Stimulated activated CD4-positive, alpha-beta T cell treated with anti-CD3 and anti-CD28 coated beads, Interleukin-12 subunit alpha, Interleukin-12 subunit beta, amount 100 ng/mL, for 48 hours (primary cell): ENCODE measurements around the gene GAB2.
"Not testable (repeated sequence)": the region's sequence is repeated elsewhere in the genome, so short reads cannot be mapped to it uniquely, and the experiment has no call there.

Experiments
- DNase-seq, 3 donors: peaks; one replicate each; pipeline ENCODE4 v3.0.0-alpha.2; 2020; ENCODE audit warnings: low read depth in 2 of 3, low spot score in 1 of 3

Gene GAB2

GRCh38 chr11:78314762-78315161 lies 102.9 kb downstream of the GAB2 start:
- no peak for DNase-seq

DNA sequence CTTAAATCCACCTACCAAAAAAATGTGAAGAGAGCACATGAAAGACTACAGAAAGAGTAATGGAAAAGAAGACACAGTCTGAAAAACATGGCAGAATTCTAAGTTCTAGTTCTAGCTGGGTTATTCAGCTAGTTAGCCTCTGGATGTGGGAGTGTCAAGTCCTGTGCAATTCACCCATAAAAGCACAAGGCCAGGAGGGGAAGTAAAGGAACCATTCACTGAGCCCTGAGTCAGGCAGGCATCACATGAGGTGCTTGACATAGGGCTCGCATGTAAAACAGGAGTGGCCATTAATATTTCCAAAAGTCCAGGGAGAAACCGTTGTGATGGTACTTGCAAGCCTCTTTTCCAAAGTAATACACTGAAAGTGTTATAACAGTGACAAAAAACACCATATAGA lies 103.7 kb downstream of the GAB2 start:
- no peak for DNase-seq

GRCh38 chr11:78313181-78313795 lies 104.3 kb downstream of the GAB2 start:
- no peak for DNase-seq

GRCh38 chr11:78312712-78313111 lies 104.9 kb downstream of the GAB2 start:
- DNase-seq: no peak

DNA sequence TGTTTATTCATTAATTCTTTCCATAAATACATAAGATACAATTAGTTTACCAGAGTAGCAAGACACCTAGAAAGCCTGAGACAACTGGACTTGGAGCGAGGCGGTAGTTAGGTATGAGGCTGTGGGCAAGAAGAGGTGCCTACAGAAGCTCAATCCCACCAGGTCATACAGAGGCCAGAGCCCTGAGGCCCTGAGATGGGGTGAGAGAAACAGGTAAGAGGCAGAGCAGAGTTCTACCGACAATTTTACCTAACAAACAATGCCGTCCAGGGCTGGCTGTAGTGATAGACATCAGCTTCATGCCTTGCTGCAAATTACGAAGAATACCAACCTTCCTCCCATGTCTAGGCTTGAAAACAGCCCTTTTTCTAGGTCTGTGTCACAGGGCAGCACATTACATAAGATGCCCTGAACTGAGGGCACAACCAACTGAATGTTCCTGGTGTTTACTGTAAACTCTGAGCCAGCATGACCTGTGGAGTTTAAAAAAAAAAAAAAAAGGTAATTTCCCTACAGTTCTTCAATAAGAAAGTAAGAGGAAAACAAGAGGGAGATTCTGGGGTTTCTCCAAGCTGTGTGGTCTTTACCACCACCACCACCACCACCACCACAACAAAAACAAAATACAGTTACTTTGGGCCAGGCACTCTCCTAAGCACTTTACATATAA lies 105.8 kb downstream of the GAB2 start:
- no peak for DNase-seq

GRCh38 chr11:78310500-78310909 lies 107.1 kb downstream of the GAB2 start:
- no peak for DNase-seq

DNA sequence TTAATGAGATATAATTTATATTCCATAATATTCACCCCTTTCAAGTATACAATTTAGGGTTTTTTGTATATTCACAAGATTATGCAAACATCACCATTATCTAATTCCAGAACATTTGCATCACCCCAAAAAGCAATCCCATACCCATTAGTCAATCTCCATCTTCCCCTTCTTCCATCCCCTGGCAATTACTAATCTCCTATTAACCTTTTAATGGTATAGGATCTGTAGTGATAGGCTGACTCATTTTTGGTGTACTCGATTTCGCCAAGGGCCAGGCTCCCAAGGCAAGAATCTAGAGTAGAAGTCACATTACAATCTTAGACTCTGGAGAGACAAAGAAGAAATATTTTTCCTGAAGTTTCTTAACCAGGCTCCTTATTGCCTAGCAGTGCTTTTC lies 113.4 kb downstream of the GAB2 start:
- no peak for DNase-seq

- DNase-seq: no peak
Measured at GRCh38 chr11:78300108-78300839, 117.3 kb downstream of the GAB2 start.

- no peak for DNase-seq
Measured at GRCh38 chr11:78299000-78299710, 118.5 kb downstream of the GAB2 start.

DNA sequence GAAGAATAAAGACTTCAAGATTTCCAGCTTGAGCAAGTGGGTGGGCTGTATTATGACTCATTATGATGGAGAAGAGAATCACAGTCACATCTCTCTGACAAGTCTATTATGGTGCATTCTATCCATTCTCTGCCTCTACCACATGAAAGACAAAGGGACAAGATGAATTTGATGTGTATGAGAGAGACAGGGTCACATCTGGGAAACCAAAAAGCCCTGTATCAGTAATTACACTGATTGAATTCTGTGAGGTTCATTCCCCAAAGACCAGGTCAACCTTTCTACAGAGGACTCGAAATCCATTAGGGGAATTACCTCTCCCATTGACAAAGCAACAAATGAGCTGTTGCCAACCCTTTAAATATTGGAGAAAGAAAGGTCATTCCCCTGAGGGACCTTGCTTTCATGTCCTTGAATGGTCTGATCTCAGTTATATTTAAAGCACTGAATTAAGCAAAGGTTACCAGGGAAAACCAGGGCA lies 119.3 kb downstream of the GAB2 start:
- no peak for DNase-seq

- DNase-seq: no peak
Measured at GRCh38 chr11:78295991-78296930, 121.4 kb downstream of the GAB2 start.

- DNase-seq: no peak
Measured at GRCh38 chr11:78295347-78295746, 122.3 kb downstream of the GAB2 start.

- DNase-seq: not testable (repeated sequence)
Measured at GRCh38 chr11:78294100-78294499, 123.5 kb downstream of the GAB2 start.

GRCh38 chr11:78293536-78293935 lies 124.1 kb downstream of the GAB2 start:
- no peak for DNase-seq

DNA sequence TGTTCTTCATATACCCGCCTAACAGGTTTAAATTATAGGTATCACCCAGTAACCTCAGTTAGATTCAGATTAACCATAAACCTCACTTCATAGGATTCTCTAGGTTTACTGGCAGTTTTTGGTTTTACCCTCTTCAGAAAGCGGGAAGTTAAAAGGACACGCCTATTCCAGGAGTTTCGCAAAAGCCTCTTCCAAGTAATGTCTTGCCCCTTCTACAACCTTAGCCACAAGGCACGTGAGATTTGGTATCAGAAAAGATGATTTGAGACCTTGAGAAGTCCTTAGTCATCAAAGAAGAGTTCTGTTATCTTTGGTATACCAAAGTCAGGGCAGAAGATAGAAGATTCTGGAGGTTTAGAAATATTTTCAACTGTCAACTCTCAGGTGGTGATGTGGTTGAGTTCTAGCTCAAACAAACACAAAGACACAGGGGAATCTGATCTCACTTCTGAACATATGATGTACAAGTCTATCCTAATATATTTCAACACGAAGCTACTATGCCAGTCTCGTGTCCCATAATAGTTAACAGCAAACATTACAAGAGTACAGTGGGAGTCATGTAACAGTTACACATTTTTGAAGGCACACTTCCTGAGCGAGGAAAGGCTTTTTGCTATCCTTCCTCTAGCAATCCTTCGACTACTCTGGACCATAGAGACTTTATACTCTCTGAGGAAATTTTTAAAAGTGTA lies 125.4 kb downstream of the GAB2 start:
- no peak for DNase-seq

DNA sequence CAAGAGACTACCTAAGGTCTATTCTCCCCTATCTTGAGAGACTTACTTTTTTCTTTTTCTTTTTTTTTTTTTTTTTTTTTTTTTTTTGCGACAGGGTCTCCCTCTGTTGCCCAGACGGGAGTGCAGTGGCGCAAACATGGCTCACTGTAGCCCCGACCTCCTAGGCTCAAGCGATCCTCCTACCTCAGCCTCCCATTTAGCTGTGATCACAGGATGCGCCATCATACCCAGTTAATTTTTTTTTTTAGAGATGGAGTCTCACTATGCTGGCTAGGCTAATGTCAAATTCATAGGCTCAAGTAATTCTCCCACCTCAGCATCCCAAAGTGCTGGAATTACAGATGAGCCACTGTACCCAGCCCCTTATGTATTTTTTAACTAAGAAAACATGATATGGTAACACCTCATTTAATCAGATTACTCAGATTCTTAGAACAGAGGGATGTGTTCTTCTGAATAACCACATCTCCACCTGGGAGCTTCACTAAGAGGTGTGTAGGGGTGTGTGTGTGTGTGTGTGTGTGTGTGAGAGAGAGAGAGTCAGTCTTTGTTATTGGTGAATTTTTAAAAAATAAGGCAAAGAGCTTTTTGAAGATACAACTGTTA lies 126.0 kb downstream of the GAB2 start:
- no peak for DNase-seq

- no peak for DNase-seq
Measured at GRCh38 chr11:78290293-78291176, 127.1 kb downstream of the GAB2 start.

DNA sequence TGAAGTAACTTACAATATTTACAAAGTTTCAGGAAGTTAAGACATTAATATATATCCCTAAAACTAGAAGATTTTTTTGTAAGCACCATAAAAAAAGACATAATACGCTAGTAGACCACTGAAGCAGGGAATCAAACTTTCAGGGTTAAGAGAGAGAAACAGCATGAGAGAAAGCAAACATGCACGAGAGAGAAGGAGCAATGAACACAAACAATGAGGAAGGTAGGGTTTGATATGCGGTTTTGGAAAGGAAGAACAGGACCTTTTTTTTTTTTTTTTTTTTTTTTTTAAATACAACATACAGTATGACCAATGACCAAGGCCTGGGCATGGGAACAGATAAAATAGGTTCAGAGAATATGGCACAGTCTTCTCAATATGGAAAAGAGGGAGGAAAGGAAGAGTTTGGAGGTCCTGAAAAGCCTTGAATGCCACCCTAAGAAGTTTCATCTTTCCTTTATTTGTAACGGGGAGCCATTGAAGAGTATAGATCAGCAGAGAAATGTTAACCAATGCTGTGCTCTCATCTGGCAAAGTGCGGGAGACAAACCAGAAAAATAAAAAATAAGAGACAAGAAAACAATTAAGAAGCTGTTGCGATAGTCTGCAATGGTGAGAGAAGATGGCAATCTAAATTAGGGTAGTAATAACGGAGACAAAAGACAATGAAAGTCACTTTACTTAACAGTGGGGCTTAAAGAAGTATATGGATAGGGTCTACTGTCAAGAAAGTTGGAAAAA lies 127.9 kb downstream of the GAB2 start:
- no peak for DNase-seq
